GM12875 (cell line): ENCODE results near the gene PAXX.

Source experiments
- H3K4me3 ChIP-seq: one replicate; pipeline ENCODE4 v1.5.1; 2011; ENCODE audit warnings: low read depth, low read length, control low read depth
- TF ChIP-seq, protein P1 (sequence below): IDR thresholded peaks from 2 replicates; pipeline ENCODE4 v1.5.1; 2011; ENCODE audit warnings: low read depth, mild to moderate bottlenecking, control low read depth, inconsistent platforms, low read length, moderate library complexity, borderline replicate concordance; ENCODE audit not compliant: insufficient read depth

The PAXX gene

DNA sequence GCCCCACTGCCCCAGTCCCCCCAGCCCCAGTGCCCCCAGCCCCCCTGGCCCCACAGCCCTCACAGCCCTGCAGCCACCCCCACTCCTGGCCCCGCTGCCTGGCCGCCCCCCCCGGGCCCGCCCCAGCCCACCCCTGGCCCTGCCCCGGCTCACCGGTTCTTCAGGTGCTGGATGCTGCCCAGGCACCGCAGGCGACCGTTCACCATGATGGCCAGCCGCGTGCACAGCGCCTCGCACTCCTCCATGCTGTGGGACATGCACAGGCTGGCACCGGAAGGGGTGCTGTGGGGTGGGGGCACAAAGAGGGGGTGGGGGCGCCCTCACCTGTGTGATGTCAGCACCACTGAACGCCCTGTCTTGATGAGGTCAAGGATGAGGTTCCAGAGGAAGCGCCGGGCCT, 17.0 kb downstream of the PAXX start:
- no peak overlapping the region for H3K4me3 ChIP-seq
- TF ChIP-seq, protein P1, sequence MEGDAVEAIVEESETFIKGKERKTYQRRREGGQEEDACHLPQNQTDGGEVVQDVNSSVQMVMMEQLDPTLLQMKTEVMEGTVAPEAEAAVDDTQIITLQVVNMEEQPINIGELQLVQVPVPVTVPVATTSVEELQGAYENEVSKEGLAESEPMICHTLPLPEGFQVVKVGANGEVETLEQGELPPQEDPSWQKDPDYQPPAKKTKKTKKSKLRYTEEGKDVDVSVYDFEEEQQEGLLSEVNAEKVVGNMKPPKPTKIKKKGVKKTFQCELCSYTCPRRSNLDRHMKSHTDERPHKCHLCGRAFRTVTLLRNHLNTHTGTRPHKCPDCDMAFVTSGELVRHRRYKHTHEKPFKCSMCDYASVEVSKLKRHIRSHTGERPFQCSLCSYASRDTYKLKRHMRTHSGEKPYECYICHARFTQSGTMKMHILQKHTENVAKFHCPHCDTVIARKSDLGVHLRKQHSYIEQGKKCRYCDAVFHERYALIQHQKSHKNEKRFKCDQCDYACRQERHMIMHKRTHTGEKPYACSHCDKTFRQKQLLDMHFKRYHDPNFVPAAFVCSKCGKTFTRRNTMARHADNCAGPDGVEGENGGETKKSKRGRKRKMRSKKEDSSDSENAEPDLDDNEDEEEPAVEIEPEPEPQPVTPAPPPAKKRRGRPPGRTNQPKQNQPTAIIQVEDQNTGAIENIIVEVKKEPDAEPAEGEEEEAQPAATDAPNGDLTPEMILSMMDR = no peak

DNA sequence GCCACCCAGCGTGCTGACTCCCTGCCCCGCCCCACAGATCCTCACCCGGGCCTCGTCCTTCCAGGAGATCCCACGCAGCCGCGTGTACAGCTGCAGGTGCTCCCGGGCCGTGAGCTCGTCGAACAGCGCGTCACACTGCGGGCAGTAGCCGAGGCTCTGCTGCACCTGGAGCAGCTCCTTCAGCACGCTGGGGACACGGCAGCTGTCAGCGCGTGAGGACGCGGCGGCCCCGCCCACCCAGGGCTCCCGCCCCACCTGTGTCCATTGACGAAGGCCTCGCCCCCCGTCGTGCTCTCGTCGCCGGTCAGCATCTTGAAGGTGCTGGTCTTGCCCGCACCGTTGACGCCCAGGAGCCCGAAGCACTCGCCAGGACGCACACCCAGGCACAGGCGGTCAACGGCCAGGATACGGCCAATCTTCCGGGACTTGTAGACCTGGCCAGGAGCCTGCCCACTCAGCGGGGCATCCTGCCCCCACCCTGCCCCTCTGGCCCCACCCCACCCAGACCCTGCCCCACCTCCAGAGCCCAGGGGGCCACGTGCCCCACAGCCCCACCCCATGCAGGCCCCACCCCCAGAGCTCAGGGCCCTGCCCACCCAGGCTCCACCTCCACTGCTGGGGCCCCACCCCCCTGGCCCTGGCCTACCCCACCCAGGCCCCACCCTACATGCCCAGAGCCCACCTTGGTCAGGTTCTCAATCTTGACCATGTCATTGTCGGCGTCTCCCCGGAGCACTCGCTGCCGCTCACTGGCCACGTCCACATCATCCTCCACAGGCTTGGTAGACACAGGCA, 17.9 kb downstream of the PAXX start:
- TF ChIP-seq, protein P1 = no peak
- H3K4me3 ChIP-seq = no peak overlapping the region

DNA sequence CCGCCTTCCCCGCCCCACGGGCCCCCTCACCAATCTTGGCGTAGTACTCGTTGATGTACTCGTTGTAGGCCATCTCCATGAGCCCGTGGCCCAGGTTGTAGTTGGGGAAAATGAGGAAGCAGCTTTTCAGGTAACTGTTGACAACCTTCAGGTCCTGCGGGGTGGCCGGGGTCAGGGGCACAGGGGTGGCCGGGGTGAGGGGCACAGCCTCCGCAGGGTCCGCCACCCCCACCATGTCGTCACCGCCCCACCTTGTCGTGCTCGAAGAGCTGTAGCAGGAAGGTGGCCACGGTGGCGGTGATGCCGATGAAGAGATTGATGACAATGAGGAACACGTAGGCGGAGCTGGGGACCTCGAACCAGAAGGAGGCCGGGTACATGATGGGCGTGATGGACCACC, 18.9 kb downstream of the PAXX start:
- no peak overlapping the region for H3K4me3 ChIP-seq
- TF ChIP-seq, protein P1 = no peak

DNA sequence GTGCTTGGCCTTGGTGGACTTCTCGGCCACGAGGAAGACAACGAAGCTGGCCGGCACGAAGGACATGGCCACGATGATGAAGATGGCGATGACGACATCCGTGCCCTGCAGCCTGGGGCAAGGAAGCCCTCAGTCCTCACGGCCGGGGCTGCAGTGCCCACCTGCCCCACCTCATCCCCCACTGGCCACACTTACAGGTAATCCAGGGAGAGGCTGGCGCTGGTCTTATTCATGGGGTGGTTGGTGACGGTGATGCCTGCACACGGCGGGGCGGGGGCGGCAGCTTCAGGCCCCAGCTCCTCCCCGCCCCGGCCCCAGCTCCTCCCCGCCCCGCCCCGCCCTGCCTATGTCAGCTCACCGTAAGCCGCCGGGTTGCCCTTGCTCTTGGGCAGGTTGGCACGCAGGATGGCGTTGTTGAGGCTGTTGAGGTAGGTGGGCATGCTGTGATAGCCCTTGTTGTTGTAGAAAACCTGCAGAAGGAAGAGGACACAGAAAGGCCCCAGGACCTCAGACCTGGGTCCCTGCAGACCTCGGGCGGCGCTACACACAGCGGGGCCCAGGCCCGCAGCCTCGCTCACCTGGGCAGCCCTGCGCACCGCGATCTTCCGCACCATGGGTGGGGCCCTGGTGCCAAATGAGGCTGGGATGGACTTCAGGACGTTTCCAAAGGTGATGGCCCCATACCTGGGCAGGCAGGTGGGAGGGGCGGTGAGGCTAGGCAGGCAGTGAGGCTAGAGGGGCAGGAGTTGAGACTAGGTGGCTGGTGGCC, 19.9 kb downstream of the PAXX start:
- no peak overlapping the region for H3K4me3 ChIP-seq
- TF ChIP-seq, protein P1 = no peak

DNA sequence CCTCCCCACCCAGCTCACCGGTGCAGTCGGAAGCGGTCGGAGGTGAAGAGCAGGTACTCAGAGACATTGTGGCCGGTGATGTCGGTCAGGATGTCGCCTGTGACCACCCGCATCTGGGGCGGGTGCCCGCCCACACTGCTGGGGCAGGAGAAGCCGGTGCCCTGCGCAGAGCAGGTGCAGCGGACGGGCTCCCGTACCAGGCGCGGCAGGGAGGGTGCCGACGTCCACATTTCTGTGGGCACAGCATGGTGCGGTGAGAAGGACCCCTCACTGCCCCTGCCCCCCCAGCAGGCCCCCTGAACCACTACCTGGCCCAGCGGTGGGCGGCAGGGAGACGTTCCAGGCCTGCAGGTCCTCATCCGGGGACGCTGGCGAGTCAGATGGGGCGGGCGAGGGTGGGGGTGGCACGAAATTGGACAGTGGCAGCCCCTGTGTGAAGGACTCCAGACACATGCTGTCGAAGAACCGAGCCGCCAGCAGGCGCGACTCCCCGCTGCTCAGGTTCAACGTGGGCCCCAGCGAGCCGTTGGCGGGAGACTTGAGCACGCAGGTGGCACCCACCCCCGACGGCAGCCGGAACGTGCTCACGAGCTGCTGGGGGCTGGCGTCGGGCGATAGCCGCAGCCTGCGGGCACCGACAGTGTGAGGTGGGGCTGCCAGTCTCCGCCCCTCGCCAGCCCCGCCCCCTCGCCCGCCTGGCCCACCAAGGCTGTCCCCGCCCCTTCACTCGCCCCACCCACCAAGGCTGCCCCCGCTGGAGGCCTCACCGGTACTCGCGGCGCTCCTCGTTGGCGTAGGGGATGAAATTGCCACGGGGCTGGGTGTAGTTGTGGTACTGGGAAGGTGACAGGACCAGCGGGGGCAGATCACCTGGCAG, 20.7 kb downstream of the PAXX start:
- no peak overlapping the region for H3K4me3 ChIP-seq
- TF ChIP-seq, protein P1 = no peak

DNA sequence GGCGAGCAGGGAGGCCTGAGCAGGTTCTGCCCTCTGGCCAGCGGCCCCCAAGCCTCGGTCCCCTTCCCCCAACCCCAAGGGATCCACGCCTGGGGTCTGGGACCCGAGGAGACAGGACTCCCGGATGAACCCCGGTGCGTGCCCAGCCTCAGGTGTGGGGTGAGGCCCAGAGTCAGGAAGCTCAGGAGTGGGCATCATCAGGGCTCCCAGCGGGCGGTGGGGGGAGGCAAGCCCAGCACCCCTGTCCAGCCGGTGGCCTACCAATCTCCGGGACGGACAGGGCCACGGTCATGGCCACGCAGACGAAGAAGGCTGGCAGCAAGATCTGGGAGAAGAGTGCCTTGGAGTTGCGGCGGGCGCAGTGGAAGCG, 21.3 kb downstream of the PAXX start:
- TF ChIP-seq, protein P1 = no peak
- H3K4me3 ChIP-seq = no peak overlapping the region
